ENCODE data around the gene ALDH1A3. TPM values are rescaled to one million over a fixed set of nuclear protein-coding genes. Genes with fewer than 3 reads are reported as not detected.

Gene ALDH1A3
- total RNA-seq, 1 experiment from 2014 or later: 983 TPM

- H3K27ac Mint-ChIP-seq (ENCODE audit: unreplicated experiment): peak overlapping the region; percentile 14
- no peak for TF ChIP-seq CTCF (IDR thresholded peaks at IDR 0.05; ENCODE audit: unreplicated experiment)
- intact Hi-C loops (cut with micrococcal nuclease; ENCODE audit: unreplicated experiment): loop anchor here (10.0 kb wide), 1 partner anchor 334 kb away; the partner anchor contains the start of gene CHSY1
- DNase-seq: no peak
- BruUV-seq (replicated peaks): no TSS peak
- peaks cover 70% of the 10 kb centered on the region for H3K36me3 Mint-ChIP-seq (ENCODE audit: insufficient read depth, unreplicated experiment)
- CTCF ChIA-PET: interaction anchor here (0.9 to 5.8 kb wide), 2 partner anchors 45 to 87 kb away, joined by 3 to 93 read pairs; no protein-coding TSS in a partner anchor
- H3K27me3 Mint-ChIP-seq (ENCODE audit: unreplicated experiment): no peaks in the 10 kb centered on the region
- H3K9me3 Mint-ChIP-seq (ENCODE audit: low read depth, unreplicated experiment): no peaks in the 10 kb centered on the region
- H3K4me1 Mint-ChIP-seq (ENCODE audit: low read depth, unreplicated experiment): peaks cover 26% of the 10 kb centered on the region
- peak overlapping the region; percentile 82 for H3K4me3 Mint-ChIP-seq (ENCODE audit: low read depth, unreplicated experiment)
Observed at GRCh38 chr15:100920516-100921135, 41.0 kb downstream of the ALDH1A3 start.

- no peak overlapping the region for H3K4me3 Mint-ChIP-seq (ENCODE audit: low read depth, unreplicated experiment)
- H3K4me1 Mint-ChIP-seq (ENCODE audit: low read depth, unreplicated experiment): peaks cover 18% of the 10 kb centered on the region
- no peaks in the 10 kb centered on the region for H3K9me3 Mint-ChIP-seq (ENCODE audit: low read depth, unreplicated experiment)
- H3K36me3 Mint-ChIP-seq (ENCODE audit: insufficient read depth, unreplicated experiment): peaks cover 64% of the 10 kb centered on the region
- no peak for DNase-seq
- peak overlapping the region; percentile 36 for H3K27ac Mint-ChIP-seq (ENCODE audit: unreplicated experiment)
- no peak for TF ChIP-seq CTCF (IDR thresholded peaks at IDR 0.05; ENCODE audit: unreplicated experiment)
- BruUV-seq (replicated peaks): no TSS peak
- intact Hi-C loops (cut with micrococcal nuclease; ENCODE audit: unreplicated experiment): loop anchor here (10.0 kb wide), 1 partner anchor 332 kb away; the partner anchor contains the start of gene CHSY1
- CTCF ChIA-PET: no interaction called here
- H3K27me3 Mint-ChIP-seq (ENCODE audit: unreplicated experiment): no peaks in the 10 kb centered on the region
Observed at GRCh38 chr15:100922192-100923040, 42.8 kb downstream of the ALDH1A3 start.

GRCh38 chr15:100923076-100923475 lies 43.4 kb downstream of the ALDH1A3 start:
- Mint-ChIP-seq H3K27me3 (ENCODE audit: unreplicated experiment) (no peaks in the 10 kb centered on the region), H3K9me3 (ENCODE audit: low read depth, unreplicated experiment) (no peaks in the 10 kb centered on the region), H3K4me1 (ENCODE audit: low read depth, unreplicated experiment) (peaks cover 16% of the 10 kb centered on the region), H3K27ac (ENCODE audit: unreplicated experiment) (no peak overlapping the region), H3K36me3 (ENCODE audit: insufficient read depth, unreplicated experiment) (peaks cover 60% of the 10 kb centered on the region), H3K4me3 (ENCODE audit: low read depth, unreplicated experiment) (no peak overlapping the region)
- intact Hi-C loops (cut with micrococcal nuclease; ENCODE audit: unreplicated experiment): loop anchor here (10.0 kb wide), 1 partner anchor 332 kb away; the partner anchor contains the start of gene CHSY1
- DNase-seq: no peak
- CTCF ChIA-PET: no interaction called here
- TF ChIP-seq CTCF (IDR thresholded peaks at IDR 0.05; ENCODE audit: unreplicated experiment): no peak
- BruUV-seq (replicated peaks): no TSS peak

GRCh38 chr15:100923902-100924301 lies 44.3 kb downstream of the ALDH1A3 start:
- no TSS peak for BruUV-seq (replicated peaks)
- Mint-ChIP-seq H3K27ac (ENCODE audit: unreplicated experiment) (no peak overlapping the region), H3K36me3 (ENCODE audit: insufficient read depth, unreplicated experiment) (peaks cover 60% of the 10 kb centered on the region), H3K4me3 (ENCODE audit: low read depth, unreplicated experiment) (no peak overlapping the region), H3K27me3 (ENCODE audit: unreplicated experiment) (no peaks in the 10 kb centered on the region), H3K4me1 (ENCODE audit: low read depth, unreplicated experiment) (peaks cover 20% of the 10 kb centered on the region), H3K9me3 (ENCODE audit: low read depth, unreplicated experiment) (no peaks in the 10 kb centered on the region)
- CTCF ChIA-PET: no interaction called here
- intact Hi-C loops (cut with micrococcal nuclease; ENCODE audit: unreplicated experiment): loop anchor here (10.0 kb wide), 1 partner anchor 331 kb away; the partner anchor contains the start of gene CHSY1
- no peak for TF ChIP-seq CTCF (IDR thresholded peaks at IDR 0.05; ENCODE audit: unreplicated experiment)
- no peak for DNase-seq
